Uterus (tissue), 2 donors: Measurements from ENCODE around the gene POLD4.

ENCODE experiments used
- CTCF ChIP-seq, 4 experiments: fragments of 200-600 bp in 2 of 4; fragments of 450-650 bp in 2 of 4; sonication (generic) in 2 of 4; IDR thresholded peaks; one replicate each; pipeline ENCODE4 v1.5.1; 2016 to 2019; ENCODE audit warnings: antibody characterized with exemption in 4 of 4, mild to moderate bottlenecking in 2 of 4, moderate library complexity in 1 of 4
- POLR2A ChIP-seq, 2 donors: fragments of 450-650 bp; IDR thresholded peaks; one replicate each; pipeline ENCODE4 v1.6.1; 2016; ENCODE audit warnings: antibody characterized with exemption in 2 of 2, mild to moderate bottlenecking in 1 of 2, moderate library complexity in 1 of 2

- TF ChIP-seq CTCF (IDR thresholded peaks at IDR 0.05), result no peak
- TF ChIP-seq POLR2A (IDR thresholded peaks at IDR 0.05), result no peak
Measured at GRCh38 chr11:67365736-67366444, 12.5 kb upstream of the POLD4 start.
